KOPT-K1 (cell line): ENCODE results near the gene SPATA17.
"Not testable (repeated sequence)": the region's sequence is repeated elsewhere in the genome, so short reads cannot be mapped to it uniquely, and the experiment has no call there.

Experiments
- H3K27ac ChIP-seq: fragments of 200-600 bp; sonication (generic); 2 replicates; pipeline ENCODE4 v1.5.1; 2016; ENCODE audit warnings: antibody characterized with exemption, mild to moderate bottlenecking, low read depth, low read length; ENCODE audit not compliant: poor library complexity, severe bottlenecking
- H3K36me3 ChIP-seq: fragments of 200-600 bp; sonication (generic); 2 replicates; pipeline ENCODE4 v1.5.1; 2017; ENCODE audit warnings: antibody characterized with exemption, mild to moderate bottlenecking, low read length, moderate library complexity; ENCODE audit not compliant: insufficient read depth
- H3K9me3 ChIP-seq: fragments of 200-600 bp; sonication (generic); 2 replicates; pipeline ENCODE4 v1.5.1; 2017; ENCODE audit warnings: antibody characterized with exemption, low read length, mild to moderate bottlenecking; ENCODE audit not compliant: insufficient read depth, poor library complexity, severe bottlenecking

SPATA17 gene

GRCh38 chr1:217647791-217648190 is 16.6 kb downstream of the SPATA17 start:
- H3K27ac ChIP-seq, result no peak overlapping the region
- no peaks in the 10 kb centered on the region for H3K36me3 ChIP-seq
- no peaks in the 10 kb centered on the region for H3K9me3 ChIP-seq

- Histone ChIP-seq H3K36me3 (no peaks in the 10 kb centered on the region), H3K27ac (no peak overlapping the region), H3K9me3 (no peaks in the 10 kb centered on the region)
These were observed 19.5 kb downstream of the SPATA17 start for GRCh38 chr1:217650674-217651073.

GRCh38 chr1:217660353-217661062 is 29.4 kb downstream of the SPATA17 start:
- Histone ChIP-seq H3K36me3 (no peaks in the 10 kb centered on the region), H3K27ac (no peak overlapping the region), H3K9me3 (no peaks in the 10 kb centered on the region)

- H3K27ac ChIP-seq, result no peak overlapping the region
- H3K36me3 ChIP-seq, result no peaks in the 10 kb centered on the region
- H3K9me3 ChIP-seq, result no peaks in the 10 kb centered on the region
These were observed 30.3 kb downstream of the SPATA17 start for GRCh38 chr1:217661407-217661806.

GRCh38 chr1:217668351-217668940 is 37.3 kb downstream of the SPATA17 start:
- Histone ChIP-seq H3K36me3 (no peaks in the 10 kb centered on the region), H3K9me3 (no peaks in the 10 kb centered on the region), H3K27ac (no peak overlapping the region)

- no peaks in the 10 kb centered on the region for H3K9me3 ChIP-seq
- H3K27ac ChIP-seq, result no peak overlapping the region
- H3K36me3 ChIP-seq, result no peaks in the 10 kb centered on the region
These were observed 42.2 kb downstream of the SPATA17 start for GRCh38 chr1:217673387-217673786.

GRCh38 chr1:217674028-217674729 is 43.0 kb downstream of the SPATA17 start:
- Histone ChIP-seq H3K36me3 (no peaks in the 10 kb centered on the region), H3K27ac (no peak overlapping the region), H3K9me3 (no peaks in the 10 kb centered on the region)

GRCh38 chr1:217681806-217682205 is 50.7 kb downstream of the SPATA17 start:
- Histone ChIP-seq H3K36me3 (no peaks in the 10 kb centered on the region), H3K9me3 (no peaks in the 10 kb centered on the region), H3K27ac (no peak overlapping the region)

GRCh38 chr1:217687511-217687910 is 56.4 kb downstream of the SPATA17 start:
- Histone ChIP-seq H3K27ac (no peak overlapping the region), H3K36me3 (no peaks in the 10 kb centered on the region), H3K9me3 (no peaks in the 10 kb centered on the region)

GRCh38 chr1:217696140-217696539 is 65.0 kb downstream of the SPATA17 start:
- not testable (repeated sequence) for H3K36me3 ChIP-seq, H3K9me3 ChIP-seq, H3K27ac ChIP-seq

GRCh38 chr1:217703326-217703725 is 72.2 kb downstream of the SPATA17 start:
- no peaks in the 10 kb centered on the region for H3K36me3 ChIP-seq
- H3K27ac ChIP-seq, result no peak overlapping the region
- no peaks in the 10 kb centered on the region for H3K9me3 ChIP-seq

GRCh38 chr1:217712925-217713597 is 81.9 kb downstream of the SPATA17 start:
- no peaks in the 10 kb centered on the region for H3K36me3 ChIP-seq
- H3K27ac ChIP-seq, result no peak overlapping the region
- no peaks in the 10 kb centered on the region for H3K9me3 ChIP-seq

GRCh38 chr1:217715681-217716080 is 84.5 kb downstream of the SPATA17 start:
- H3K9me3 ChIP-seq, result no peaks in the 10 kb centered on the region
- H3K36me3 ChIP-seq, result no peaks in the 10 kb centered on the region
- H3K27ac ChIP-seq, result no peak overlapping the region

- H3K9me3 ChIP-seq, result no peaks in the 10 kb centered on the region
- H3K36me3 ChIP-seq, result no peaks in the 10 kb centered on the region
- no peak overlapping the region for H3K27ac ChIP-seq
These were observed 86.8 kb downstream of the SPATA17 start for GRCh38 chr1:217717959-217718358.

- no peaks in the 10 kb centered on the region for H3K36me3 ChIP-seq
- H3K9me3 ChIP-seq, result no peaks in the 10 kb centered on the region
- H3K27ac ChIP-seq, result no peak overlapping the region
These were observed 87.7 kb downstream of the SPATA17 start for GRCh38 chr1:217718873-217719272.
